Thyroid gland (tissue), 4 donors: ENCODE measurements around the gene DCPS. TPM values are rescaled to one million over a fixed set of nuclear protein-coding genes. Genes with fewer than 3 reads are reported as not detected.
A peak's percentile ranks its signal among the peaks of the same experiment; 100 is the strongest.

Source experiments
- DNase-seq, 2 donors: peaks; one replicate each; pipeline ENCODE4 v3.0.0-alpha.2; 2019
- H3K27ac ChIP-seq, 3 donors: fragments of 200-600 bp; sonication (generic); 1 replicate in 2 of 3; 2 replicates in 1 of 3; pipeline ENCODE4 v1.5.1; 2016 to 2019; ENCODE audit warnings: mild to moderate bottlenecking in 1 of 3, moderate library complexity in 1 of 3
- H3K27me3 ChIP-seq: fragments of 200-600 bp; sonication (generic); one replicate; pipeline ENCODE4 v1.5.1; 2019
- H3K36me3 ChIP-seq, 2 donors: fragments of 200-600 bp; sonication (generic); one replicate each; pipeline ENCODE4 v1.5.1; 2016 to 2019
- H3K4me1 ChIP-seq, 2 donors: fragments of 200-600 bp; sonication (generic); one replicate each; pipeline ENCODE4 v1.5.1; 2017 to 2019
- H3K4me3 ChIP-seq, 3 donors: fragments of 200-600 bp; sonication (generic); replicated peaks in 1 of 3; 1 replicate in 2 of 3; 2 replicates in 1 of 3; pipeline ENCODE4 v1.5.1; 2016; ENCODE audit warnings: mild to moderate bottlenecking in 1 of 3
- H3K9me3 ChIP-seq: fragments of 200-600 bp; sonication (generic); one replicate; pipeline ENCODE4 v1.5.1; 2017
- CTCF ChIP-seq, 6 experiments: fragments of 200-600 bp in 3 of 6; fragments of 450-650 bp in 3 of 6; sonication (generic) in 3 of 6; IDR thresholded peaks; one replicate each; pipeline ENCODE4 v1.5.1; 2016 to 2019; ENCODE audit warnings: antibody characterized with exemption in 6 of 6, mild to moderate bottlenecking in 2 of 6, inconsistent platforms in 1 of 6, moderate library complexity in 1 of 6
- POLR2A ChIP-seq, 2 donors: fragments of 450-650 bp; IDR thresholded peaks; one replicate each; pipeline ENCODE4 v1.6.1; 2017; ENCODE audit warnings: antibody characterized with exemption in 2 of 2, mild to moderate bottlenecking in 2 of 2, moderate library complexity in 1 of 2
- WGBS, 2 donors: methylation state at CpG; one replicate each; pipeline ENCODE4 v1.1.5; 2017; 5-methylcytosine and 5-hydroxymethylcytosine counted together
- intact Hi-C: fragments of 100-400 bp; cut with DNase I; formaldehyde crosslinking; loops from one replicate; pipeline ENCODE4 v1.15.1; 2023
- total RNA-seq, 4 donors: library from RNA; depleted of rRNA; stranded (reverse); fragments of >200 nt; gene quantifications; one replicate each; pipeline ENCODE4 v1.2.3, GENCODE V29; 2016

Gene DCPS
- total RNA-seq, 4 donors from 2014 or later, result 6.1 to 18.9 (median 13.9) TPM

GRCh38 chr11:126279191-126279590, 24.7 kb upstream of the DCPS start:
- Histone ChIP-seq H3K27ac (no peak overlapping the region), H3K27me3 (no peaks in the 10 kb centered on the region), H3K9me3 (no peaks in the 10 kb centered on the region), H3K36me3 (no peaks in the 10 kb centered on the region), H3K4me1 (peaks cover 5 to 10% of the 10 kb centered on the region in 2 donors), H3K4me3 (no peak overlapping the region)
- DNase-seq, result no peak
- intact Hi-C loops, result no loop called here
- WGBS, 2 donors, result 81 to 87% methylated on average over 8 of the region's 8 CpGs
- TF ChIP-seq CTCF (IDR thresholded peaks at IDR 0.05) (no peak), POLR2A (IDR thresholded peaks at IDR 0.05) (no peak)

GRCh38 chr11:126280595-126280994, 23.3 kb upstream of the DCPS start:
- DNase-seq, result no peak
- TF ChIP-seq CTCF (IDR thresholded peaks at IDR 0.05) (no peak), POLR2A (IDR thresholded peaks at IDR 0.05) (no peak)
- H3K4me1 ChIP-seq, result peaks cover 5 to 10% of the 10 kb centered on the region in 2 donors
- intact Hi-C loops, result no loop called here
- H3K36me3 ChIP-seq, result no peaks in the 10 kb centered on the region
- H3K9me3 ChIP-seq, result no peaks in the 10 kb centered on the region
- WGBS, 2 donors, result 72 to 79% methylated on average over 5 of the region's 5 CpGs
- H3K27ac ChIP-seq, result no peak overlapping the region
- H3K27me3 ChIP-seq, result no peaks in the 10 kb centered on the region
- H3K4me3 ChIP-seq, result no peak overlapping the region

- intact Hi-C loops, result no loop called here
- peak; percentile 31 to 47 for DNase-seq
- Histone ChIP-seq H3K36me3 (no peaks in the 10 kb centered on the region), H3K27me3 (no peaks in the 10 kb centered on the region), H3K4me1 (peaks cover 5 to 10% of the 10 kb centered on the region in 2 donors), H3K4me3 (no peak overlapping the region), H3K27ac (no peak overlapping the region), H3K9me3 (no peaks in the 10 kb centered on the region)
- no peak for TF ChIP-seq CTCF (IDR thresholded peaks at IDR 0.05)
- TF ChIP-seq POLR2A (IDR thresholded peaks at IDR 0.05), result no peak
- WGBS, 2 donors, result 54 to 66% methylated on average over 6 of the region's 6 CpGs
These were observed 22.6 kb upstream of the DCPS start for GRCh38 chr11:126281245-126281644.

GRCh38 chr11:126281666-126282175, 22.1 kb upstream of the DCPS start:
- Histone ChIP-seq H3K4me1 (peaks cover 5 to 10% of the 10 kb centered on the region in 2 donors), H3K27me3 (no peaks in the 10 kb centered on the region), H3K4me3 (peak overlapping the region in 1 of 3 donors; percentile 72), H3K27ac (peak overlapping the region in 1 of 3 donors; percentile 77), H3K9me3 (no peaks in the 10 kb centered on the region), H3K36me3 (no peaks in the 10 kb centered on the region)
- intact Hi-C loops, result no loop called here
- DNase-seq, result no peak
- TF ChIP-seq POLR2A (IDR thresholded peaks at IDR 0.05) (no peak), CTCF (IDR thresholded peaks at IDR 0.05) (no peak)
- 86 to 92% methylated on average over 10 of the region's 10 CpGs for WGBS, 2 donors

GRCh38 chr11:126282361-126282735, 21.5 kb upstream of the DCPS start:
- peak; percentile 40 to 44 for DNase-seq
- TF ChIP-seq CTCF (IDR thresholded peaks at IDR 0.05) (no peak), POLR2A (IDR thresholded peaks at IDR 0.05) (no peak)
- Histone ChIP-seq H3K9me3 (no peaks in the 10 kb centered on the region), H3K36me3 (no peaks in the 10 kb centered on the region), H3K27me3 (no peaks in the 10 kb centered on the region), H3K4me1 (peaks cover 5 to 10% of the 10 kb centered on the region in 2 donors), H3K4me3 (peak overlapping the region; percentile 37 to 79 (median 72)), H3K27ac (peak overlapping the region; percentile 72 to 90 (median 77))
- 2 to 9% methylated on average over 15 of the region's 15 CpGs for WGBS, 2 donors
- intact Hi-C loops, result no loop called here
